Measurements from ENCODE around the gene UNC5CL. TPM values are rescaled to one million over a fixed set of nuclear protein-coding genes. Genes with fewer than 3 reads are reported as not detected.

The UNC5CL gene, protein sequence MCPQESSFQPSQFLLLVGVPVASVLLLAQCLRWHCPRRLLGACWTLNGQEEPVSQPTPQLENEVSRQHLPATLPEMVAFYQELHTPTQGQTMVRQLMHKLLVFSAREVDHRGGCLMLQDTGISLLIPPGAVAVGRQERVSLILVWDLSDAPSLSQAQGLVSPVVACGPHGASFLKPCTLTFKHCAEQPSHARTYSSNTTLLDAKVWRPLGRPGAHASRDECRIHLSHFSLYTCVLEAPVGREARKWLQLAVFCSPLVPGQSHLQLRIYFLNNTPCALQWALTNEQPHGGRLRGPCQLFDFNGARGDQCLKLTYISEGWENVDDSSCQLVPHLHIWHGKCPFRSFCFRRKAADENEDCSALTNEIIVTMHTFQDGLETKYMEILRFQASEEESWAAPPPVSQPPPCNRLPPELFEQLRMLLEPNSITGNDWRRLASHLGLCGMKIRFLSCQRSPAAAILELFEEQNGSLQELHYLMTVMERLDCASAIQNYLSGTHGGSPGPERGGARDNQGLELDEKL
- total RNA-seq: 10 to 100 TPM; 17.4 to 30.3 TPM

DNA sequence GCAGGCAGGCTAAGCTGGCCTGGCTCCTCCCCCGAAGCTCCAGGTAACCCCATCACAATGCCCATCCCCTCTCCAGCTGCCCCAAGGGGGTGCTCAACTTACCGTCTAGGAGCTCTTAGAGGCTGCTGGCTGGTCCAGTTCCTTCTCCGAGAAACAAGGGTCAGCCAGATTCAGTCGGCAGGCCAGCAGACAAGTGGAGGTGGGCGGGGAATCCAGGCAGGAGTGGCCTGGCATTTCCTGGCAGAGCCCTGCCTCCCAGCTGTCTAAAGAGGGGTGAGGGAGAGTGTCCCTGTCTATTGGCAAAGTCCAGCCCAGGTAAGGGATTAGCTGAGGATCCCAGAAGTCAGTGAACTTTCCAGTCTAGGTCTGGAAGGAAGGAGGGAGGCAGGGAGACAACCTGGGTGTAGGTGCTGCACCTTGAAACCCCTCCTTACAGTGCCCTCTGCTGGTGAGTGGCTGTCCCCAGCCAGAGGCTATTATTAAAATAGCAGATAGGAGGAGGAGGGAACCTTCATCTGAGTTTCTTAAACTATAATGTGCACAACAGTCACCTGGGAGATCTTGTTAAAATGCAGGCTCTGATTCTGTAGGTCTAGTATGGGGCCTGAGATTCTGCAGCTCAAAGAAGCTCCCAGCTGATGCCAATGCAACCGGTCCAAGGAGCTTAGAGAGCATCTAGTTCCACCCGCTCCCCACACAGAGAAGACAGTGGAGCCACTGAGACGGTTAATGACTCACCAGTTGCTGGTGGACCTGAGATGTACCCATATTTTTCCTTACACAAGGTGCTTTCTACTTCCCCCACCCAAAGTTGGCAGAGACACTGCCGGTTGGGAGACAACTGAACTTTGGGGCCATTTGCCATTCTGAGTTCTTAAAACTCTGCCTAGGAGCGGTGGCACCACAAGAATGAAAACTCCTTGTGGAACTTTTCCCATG is at the start of gene UNC5CL:
UNC5CL (minus strand) TSS at position 162 of the 939 bp plus-strand sequence. CDS start 4,147 bp downstream, outside the sequence.
- ATAC-seq (peak; percentile 75), DNase-seq (peak; percentile 82 to 83 (median 82))
- no peaks in the 10 kb centered on the region for H3K36me3 ChIP-seq (replicated peaks in 1 of 2; ENCODE audit: insufficient read depth in 1 of 2, low read depth in 2 of 2)
- no peaks in the 10 kb centered on the region for H3K9me3 ChIP-seq
- no peaks in the 10 kb centered on the region for H3K27me3 ChIP-seq
- TF ChIP-seq, protein P1, sequence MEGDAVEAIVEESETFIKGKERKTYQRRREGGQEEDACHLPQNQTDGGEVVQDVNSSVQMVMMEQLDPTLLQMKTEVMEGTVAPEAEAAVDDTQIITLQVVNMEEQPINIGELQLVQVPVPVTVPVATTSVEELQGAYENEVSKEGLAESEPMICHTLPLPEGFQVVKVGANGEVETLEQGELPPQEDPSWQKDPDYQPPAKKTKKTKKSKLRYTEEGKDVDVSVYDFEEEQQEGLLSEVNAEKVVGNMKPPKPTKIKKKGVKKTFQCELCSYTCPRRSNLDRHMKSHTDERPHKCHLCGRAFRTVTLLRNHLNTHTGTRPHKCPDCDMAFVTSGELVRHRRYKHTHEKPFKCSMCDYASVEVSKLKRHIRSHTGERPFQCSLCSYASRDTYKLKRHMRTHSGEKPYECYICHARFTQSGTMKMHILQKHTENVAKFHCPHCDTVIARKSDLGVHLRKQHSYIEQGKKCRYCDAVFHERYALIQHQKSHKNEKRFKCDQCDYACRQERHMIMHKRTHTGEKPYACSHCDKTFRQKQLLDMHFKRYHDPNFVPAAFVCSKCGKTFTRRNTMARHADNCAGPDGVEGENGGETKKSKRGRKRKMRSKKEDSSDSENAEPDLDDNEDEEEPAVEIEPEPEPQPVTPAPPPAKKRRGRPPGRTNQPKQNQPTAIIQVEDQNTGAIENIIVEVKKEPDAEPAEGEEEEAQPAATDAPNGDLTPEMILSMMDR (IDR thresholded peaks at IDR 0.05): peak; percentile 70 to 94 (median 90)
- peak in 2 of 3 donors; percentile 33 to 50 for TF ChIP-seq POLR2A (IDR thresholded peaks at IDR 0.05)
- intact Hi-C loops (cut with DNase I): no loop called here
- 46 to 58% methylated on average over 7 to 10 of the region's 10 CpGs for WGBS, 2 donors
- peak within 1 kb of the TSS in 1 of 2 donors; percentile 4 for H3K4me3 ChIP-seq
- H3K27ac ChIP-seq: peak within 1 kb of the TSS; percentile 81 to 90 (median 86)
- H3K4me1 ChIP-seq: peaks cover 76% of the 10 kb centered on the region

DNA sequence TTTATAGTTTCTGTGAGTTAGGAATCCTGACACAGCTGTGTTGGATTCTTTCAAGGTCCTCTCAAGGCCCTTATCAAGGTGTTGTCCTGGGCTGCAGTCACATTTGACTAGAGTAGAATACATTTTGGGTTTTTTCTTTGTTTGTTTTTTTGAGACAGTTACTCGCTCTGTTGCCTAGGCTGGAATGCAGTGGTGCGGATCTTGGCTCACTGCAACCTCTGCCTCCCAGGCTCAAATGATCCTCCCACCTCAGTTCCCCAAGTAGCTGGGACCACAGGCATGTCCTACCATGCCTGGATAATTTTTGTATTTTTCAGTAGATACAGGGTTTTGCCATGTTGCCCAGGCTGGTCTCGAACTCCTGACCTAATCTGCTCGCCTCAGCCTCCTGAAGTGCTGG is 49.4 kb upstream of the UNC5CL start:
- no peaks in the 10 kb centered on the region for H3K27me3 ChIP-seq
- DNase-seq: no peak
- H3K27ac ChIP-seq: no peak overlapping the region
- intact Hi-C loops (cut with DNase I): no loop called here
- ATAC-seq: no peak
- H3K36me3 ChIP-seq (replicated peaks in 1 of 2; ENCODE audit: insufficient read depth in 1 of 2, low read depth in 2 of 2): peaks cover 3 to 40% of the 10 kb centered on the region in 2 donors
- no peak for TF ChIP-seq POLR2A (IDR thresholded peaks at IDR 0.05)
- TF ChIP-seq, protein P1 (IDR thresholded peaks at IDR 0.05): no peak
- H3K4me3 ChIP-seq: no peak overlapping the region
- no peaks in the 10 kb centered on the region for H3K4me1 ChIP-seq
- no peaks in the 10 kb centered on the region for H3K9me3 ChIP-seq
- 88 to 89% methylated on average over 4 of the region's 4 CpGs for WGBS, 2 donors

DNA sequence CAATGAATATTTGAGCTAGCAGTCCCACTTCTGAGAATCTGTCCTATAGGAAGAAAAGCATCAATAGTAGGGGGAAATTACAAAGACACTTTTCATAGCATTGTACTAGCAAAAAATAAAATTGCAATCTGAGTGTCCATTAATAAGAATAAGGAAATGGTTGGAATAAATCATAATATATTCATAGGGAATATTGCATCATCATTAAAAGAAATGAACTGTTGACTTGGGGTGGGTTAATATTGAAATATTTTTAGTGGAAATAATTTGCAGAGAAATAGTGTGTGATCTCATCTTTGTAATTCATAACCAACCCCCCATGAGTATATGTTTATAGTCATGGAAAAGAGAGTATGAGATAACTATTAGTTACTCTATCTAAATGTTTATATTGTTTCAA is 46.2 kb upstream of the UNC5CL start:
- no peak for ATAC-seq
- peaks cover 0 to 25% of the 10 kb centered on the region in 2 donors for H3K36me3 ChIP-seq (replicated peaks in 1 of 2; ENCODE audit: insufficient read depth in 1 of 2, low read depth in 2 of 2)
- no peaks in the 10 kb centered on the region for H3K27me3 ChIP-seq
- intact Hi-C loops (cut with DNase I): no loop called here
- H3K4me3 ChIP-seq: no peak overlapping the region
- no peak for DNase-seq
- H3K27ac ChIP-seq: no peak overlapping the region
- TF ChIP-seq, protein P1 (IDR thresholded peaks at IDR 0.05): no peak
- TF ChIP-seq POLR2A (IDR thresholded peaks at IDR 0.05): no peak
- peaks cover 5% of the 10 kb centered on the region for H3K4me1 ChIP-seq
- no peaks in the 10 kb centered on the region for H3K9me3 ChIP-seq

DNA sequence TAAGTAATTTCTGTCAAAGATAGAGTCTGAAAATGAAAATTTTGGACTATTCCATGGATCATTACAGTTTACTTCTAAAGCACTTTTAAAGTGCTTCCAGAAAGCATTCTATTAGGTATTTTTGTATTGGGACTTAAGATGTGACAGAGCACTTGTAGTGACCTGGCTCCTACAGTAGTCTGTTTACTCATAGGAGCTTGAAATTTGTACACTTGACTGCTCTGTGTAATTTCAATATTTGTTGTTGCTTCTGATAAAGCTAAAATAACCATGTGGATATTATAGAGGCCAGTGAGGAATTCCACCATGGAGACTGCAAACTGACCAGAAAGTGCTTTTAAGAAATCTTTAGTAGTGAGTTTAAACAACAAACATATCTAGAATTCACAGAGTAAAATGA is 44.1 kb upstream of the UNC5CL start:
- TF ChIP-seq POLR2A (IDR thresholded peaks at IDR 0.05): no peak
- TF ChIP-seq, protein P1 (IDR thresholded peaks at IDR 0.05): no peak
- Histone ChIP-seq H3K27ac (no peak overlapping the region), H3K4me1 (peaks cover 5% of the 10 kb centered on the region), H3K9me3 (no peaks in the 10 kb centered on the region), H3K36me3 (replicated peaks in 1 of 2; ENCODE audit: insufficient read depth in 1 of 2, low read depth in 2 of 2) (peaks cover 0 to 14% of the 10 kb centered on the region in 2 donors), H3K27me3 (no peaks in the 10 kb centered on the region), H3K4me3 (no peak overlapping the region)
- no peak for ATAC-seq
- intact Hi-C loops (cut with DNase I): no loop called here
- DNase-seq: no peak
